Calu3 (cell line): ENCODE results near the gene AMIGO2. TPM values are rescaled to one million over a fixed set of nuclear protein-coding genes. Genes with fewer than 3 reads are reported as not detected.
A peak's percentile ranks its signal among the peaks of the same experiment; 100 is the strongest.

Experiments
- BruUV-seq: library from RNA; stranded (reverse); fragments of 400-500 nt; replicated peaks from 2 replicates; lab custom pipeline; 2021; lab: Mats Ljungman, UMichigan
- CTCF ChIA-PET: fragments of 300-600 bp; sonication (Branson Sonifier 250); formaldehyde crosslinking; loops from one replicate; lab custom pipeline; 2022; ENCODE audit warnings: antibody characterized with exemption; lab: Charles Lee
- DNase-seq: peaks from one replicate; pipeline ENCODE4 v3.0.0; 2022
- H3K27ac Mint-ChIP-seq: one replicate; pipeline ENCODE4 v1.8.0; 2022; ENCODE audit warnings: mixed read lengths; ENCODE audit not compliant: unreplicated experiment
- H3K27me3 Mint-ChIP-seq: one replicate; pipeline ENCODE4 v1.8.0; 2022; ENCODE audit warnings: mixed read lengths; ENCODE audit not compliant: unreplicated experiment
- H3K36me3 Mint-ChIP-seq: one replicate; pipeline ENCODE4 v1.8.0; 2022; ENCODE audit warnings: mild to moderate bottlenecking, moderate library complexity, mixed read lengths; ENCODE audit not compliant: insufficient read depth, unreplicated experiment
- H3K4me1 Mint-ChIP-seq: one replicate; pipeline ENCODE4 v1.8.0; 2022; ENCODE audit warnings: mild to moderate bottlenecking, low read depth, mixed read lengths; ENCODE audit not compliant: unreplicated experiment
- H3K4me3 Mint-ChIP-seq: one replicate; pipeline ENCODE4 v1.8.0; 2022; ENCODE audit warnings: mild to moderate bottlenecking, low read depth, moderate library complexity, mixed read lengths; ENCODE audit not compliant: unreplicated experiment
- H3K9me3 Mint-ChIP-seq: one replicate; pipeline ENCODE4 v1.8.0; 2022; ENCODE audit warnings: low read depth, mixed read lengths; ENCODE audit not compliant: unreplicated experiment
- intact Hi-C: fragments of 100-400 bp; cut with micrococcal nuclease; formaldehyde crosslinking; loops from one replicate; pipeline ENCODE4 v1.10.0; 2022; ENCODE audit not compliant: unreplicated experiment
- total RNA-seq: library from RNA; stranded (reverse); gene quantifications from 2 replicates; pipeline ENCODE4 v1.2.3, GENCODE V29; 2022
- TF ChIP-seq, protein P1 (sequence below): fragments of 200-600 bp; IDR thresholded peaks from one replicate; pipeline ENCODE4 v1.8.0; 2022; ENCODE audit warnings: antibody characterized with exemption; ENCODE audit not compliant: unreplicated experiment

AMIGO2 gene
- total RNA-seq, 1 experiment from 2014 or later = 66.2 TPM

DNA sequence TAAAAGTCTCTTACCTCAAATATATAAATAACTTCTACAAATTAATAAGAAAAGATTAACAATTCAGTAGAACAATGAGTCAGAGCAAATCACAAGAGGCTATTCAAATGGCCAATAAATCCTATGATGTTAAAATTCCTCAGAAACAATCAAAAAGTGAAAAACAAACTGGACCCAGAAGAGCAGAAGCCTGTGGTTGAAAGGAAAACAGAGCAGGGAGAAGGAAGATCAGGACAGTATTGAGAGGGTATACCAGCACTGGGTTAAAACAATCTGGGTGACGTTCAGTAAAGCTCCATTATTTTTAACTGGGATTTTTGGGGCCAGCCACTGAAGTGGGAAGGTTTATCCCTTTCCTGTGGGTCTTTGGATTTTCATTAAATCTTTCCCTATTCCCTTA is 40.0 kb downstream of the AMIGO2 start:
- Mint-ChIP-seq H3K27ac (peak overlapping the region; percentile 96), H3K9me3 (peaks cover 3% of the 10 kb centered on the region), H3K27me3 (no peaks in the 10 kb centered on the region), H3K4me1 (peaks cover 28% of the 10 kb centered on the region), H3K36me3 (peaks cover 12% of the 10 kb centered on the region), H3K4me3 (peak overlapping the region; percentile 56)
- CTCF ChIA-PET = interaction anchor here (1.4 kb wide), 1 partner anchor 31 kb away, joined by 6 read pairs; no protein-coding TSS in a partner anchor
- BruUV-seq = no TSS peak
- intact Hi-C loops = loop anchor here (2.0 kb wide), 1 partner anchor 237 kb away; no protein-coding TSS in a partner anchor
- no peak for DNase-seq
- TF ChIP-seq, protein P1, sequence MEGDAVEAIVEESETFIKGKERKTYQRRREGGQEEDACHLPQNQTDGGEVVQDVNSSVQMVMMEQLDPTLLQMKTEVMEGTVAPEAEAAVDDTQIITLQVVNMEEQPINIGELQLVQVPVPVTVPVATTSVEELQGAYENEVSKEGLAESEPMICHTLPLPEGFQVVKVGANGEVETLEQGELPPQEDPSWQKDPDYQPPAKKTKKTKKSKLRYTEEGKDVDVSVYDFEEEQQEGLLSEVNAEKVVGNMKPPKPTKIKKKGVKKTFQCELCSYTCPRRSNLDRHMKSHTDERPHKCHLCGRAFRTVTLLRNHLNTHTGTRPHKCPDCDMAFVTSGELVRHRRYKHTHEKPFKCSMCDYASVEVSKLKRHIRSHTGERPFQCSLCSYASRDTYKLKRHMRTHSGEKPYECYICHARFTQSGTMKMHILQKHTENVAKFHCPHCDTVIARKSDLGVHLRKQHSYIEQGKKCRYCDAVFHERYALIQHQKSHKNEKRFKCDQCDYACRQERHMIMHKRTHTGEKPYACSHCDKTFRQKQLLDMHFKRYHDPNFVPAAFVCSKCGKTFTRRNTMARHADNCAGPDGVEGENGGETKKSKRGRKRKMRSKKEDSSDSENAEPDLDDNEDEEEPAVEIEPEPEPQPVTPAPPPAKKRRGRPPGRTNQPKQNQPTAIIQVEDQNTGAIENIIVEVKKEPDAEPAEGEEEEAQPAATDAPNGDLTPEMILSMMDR = no peak

DNA sequence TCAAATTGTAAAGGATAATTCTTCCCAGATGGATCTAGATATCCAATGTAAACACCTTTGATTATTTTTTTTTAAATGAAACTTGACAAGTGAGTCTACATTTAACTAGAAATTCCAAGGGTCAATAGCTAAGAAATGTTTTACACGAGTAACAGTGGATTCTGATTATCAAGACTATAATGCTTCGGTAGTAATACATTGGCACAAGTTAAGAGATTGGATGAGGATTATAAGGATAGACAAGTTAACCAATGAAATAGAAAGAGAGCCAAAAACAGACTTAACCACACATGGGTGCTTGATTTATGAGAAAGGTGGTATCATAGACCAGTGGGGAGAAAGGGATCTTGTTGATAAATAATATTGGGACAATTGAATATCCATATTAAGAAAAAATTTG is 40.7 kb downstream of the AMIGO2 start:
- BruUV-seq = no TSS peak
- peaks cover 13% of the 10 kb centered on the region for H3K36me3 Mint-ChIP-seq
- CTCF ChIA-PET = no interaction called here
- H3K27ac Mint-ChIP-seq = peak overlapping the region; percentile 96
- intact Hi-C loops = loop anchor here (2.0 kb wide), 1 partner anchor 238 kb away; no protein-coding TSS in a partner anchor
- peak overlapping the region; percentile 56 for H3K4me3 Mint-ChIP-seq
- H3K27me3 Mint-ChIP-seq = no peaks in the 10 kb centered on the region
- TF ChIP-seq, protein P1 = no peak
- no peak for DNase-seq
- H3K9me3 Mint-ChIP-seq = peaks cover 3% of the 10 kb centered on the region
- peaks cover 35% of the 10 kb centered on the region for H3K4me1 Mint-ChIP-seq

DNA sequence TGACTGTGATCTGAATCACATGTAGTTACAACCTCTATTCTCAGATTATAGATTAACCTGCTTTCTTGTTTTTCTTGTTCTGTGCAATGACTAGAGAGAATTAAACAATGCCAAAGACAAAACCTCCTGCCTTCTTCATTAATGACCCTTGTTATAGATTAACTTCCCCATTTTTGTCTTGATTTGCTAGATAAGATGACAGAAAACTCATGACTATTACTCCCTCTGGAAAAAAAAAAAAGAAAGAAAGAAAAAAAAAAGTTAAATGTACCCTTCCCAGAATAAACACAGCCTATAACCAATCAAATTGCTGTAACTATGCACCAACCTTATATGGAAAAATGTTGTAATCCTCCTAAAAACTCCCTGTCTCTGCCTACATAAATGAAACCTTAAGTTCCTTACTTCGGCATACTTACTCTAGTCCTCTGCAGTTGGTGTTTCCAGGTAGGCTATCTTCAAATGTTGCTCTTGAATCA is 41.5 kb downstream of the AMIGO2 start:
- BruUV-seq = no TSS peak
- H3K27me3 Mint-ChIP-seq = no peaks in the 10 kb centered on the region
- CTCF ChIA-PET = interaction anchor here (0.6 kb wide), 1 partner anchor 32 kb away, joined by 3 read pairs; no protein-coding TSS in a partner anchor
- H3K4me1 Mint-ChIP-seq = peaks cover 42% of the 10 kb centered on the region
- peaks cover 16% of the 10 kb centered on the region for H3K36me3 Mint-ChIP-seq
- peaks cover 3% of the 10 kb centered on the region for H3K9me3 Mint-ChIP-seq
- H3K27ac Mint-ChIP-seq = peak overlapping the region; percentile 96
- TF ChIP-seq, protein P1 = no peak
- intact Hi-C loops = loop anchor here (2.0 kb wide), 1 partner anchor 238 kb away; no protein-coding TSS in a partner anchor
- peak; percentile 12 for DNase-seq
- peak overlapping the region; percentile 27 for H3K4me3 Mint-ChIP-seq

DNA sequence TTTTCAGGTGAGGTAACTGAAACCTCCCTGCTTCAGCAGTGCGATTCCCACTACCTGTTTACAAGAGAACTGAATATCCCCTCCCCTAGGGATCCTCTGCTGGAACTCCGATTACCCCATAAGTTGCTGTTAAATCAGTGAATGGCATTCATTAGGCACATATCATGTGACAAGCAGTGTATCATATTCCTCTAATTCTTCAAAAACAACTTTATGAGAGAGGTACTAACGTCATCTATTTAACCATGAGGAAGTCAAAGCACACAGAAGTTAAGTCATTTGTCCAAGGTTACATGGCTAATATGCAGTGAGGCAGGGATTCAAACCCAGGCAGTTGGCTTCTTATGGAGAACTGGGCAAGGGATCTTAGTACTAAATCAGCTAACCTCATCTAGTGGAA is 44.3 kb downstream of the AMIGO2 start:
- intact Hi-C loops = loop anchor here (2.0 kb wide), 1 partner anchor 155 kb away; no protein-coding TSS in a partner anchor
- DNase-seq = no peak
- Mint-ChIP-seq H3K27me3 (no peaks in the 10 kb centered on the region), H3K4me3 (no peak overlapping the region), H3K9me3 (no peaks in the 10 kb centered on the region), H3K36me3 (peaks cover 16% of the 10 kb centered on the region), H3K4me1 (peaks cover 56% of the 10 kb centered on the region), H3K27ac (peak overlapping the region; percentile 98)
- CTCF ChIA-PET = no interaction called here
- TF ChIP-seq, protein P1 = no peak
- BruUV-seq = no TSS peak
